HG02642 (cell line): ENCODE data around the gene IFI44L.
A peak's percentile ranks its signal among the peaks of the same experiment; 100 is the strongest.

ENCODE experiments used
- ATAC-seq: cut with Tn5 transposase; IDR thresholded peaks from one replicate; pipeline ENCODE4 v1.9.1; 2021; ENCODE audit warnings: mild to moderate bottlenecking; ENCODE audit not compliant: unreplicated experiment, poor library complexity

IFI44L gene

DNA sequence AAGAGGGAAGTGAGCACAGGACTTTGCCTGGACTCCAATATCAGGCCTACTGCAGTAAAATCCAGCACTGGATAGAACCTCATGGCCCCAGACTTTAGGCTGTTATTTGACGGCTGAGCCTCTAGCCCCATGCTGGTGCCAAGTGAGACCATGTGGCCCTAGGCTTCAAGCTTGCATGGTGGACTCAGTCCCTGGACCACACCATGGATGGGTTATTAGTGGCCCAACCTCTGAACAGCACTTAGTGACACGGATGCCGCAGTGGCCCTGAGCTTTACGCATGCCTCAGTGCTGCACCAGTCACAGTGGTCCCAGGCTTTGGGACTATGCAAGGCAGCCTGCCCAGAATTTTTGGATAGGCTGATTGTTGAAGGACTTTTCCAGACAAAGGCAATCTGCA lies 13.0 kb downstream of the IFI44L start:
- no peak for ATAC-seq

DNA sequence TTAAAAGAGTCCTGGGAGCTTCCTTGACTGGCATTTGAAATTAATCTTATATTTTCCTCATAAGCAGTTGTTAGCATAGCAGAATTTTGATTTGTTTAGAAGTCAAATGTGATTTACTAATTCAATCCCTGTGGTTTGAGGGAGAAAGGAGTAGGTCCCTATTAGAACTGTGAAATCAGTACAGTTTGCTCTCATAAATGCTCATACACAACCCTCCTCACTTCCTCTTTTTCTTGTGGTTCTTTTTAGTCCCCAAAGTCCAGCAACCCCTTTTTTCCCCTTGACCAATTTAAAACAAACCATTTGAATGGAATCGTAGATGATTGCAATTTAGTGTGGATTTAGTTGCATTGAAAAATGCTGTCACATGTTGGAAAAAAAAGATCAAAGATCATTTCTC lies 20.2 kb downstream of the IFI44L start:
- ATAC-seq, result peak; percentile 48

DNA sequence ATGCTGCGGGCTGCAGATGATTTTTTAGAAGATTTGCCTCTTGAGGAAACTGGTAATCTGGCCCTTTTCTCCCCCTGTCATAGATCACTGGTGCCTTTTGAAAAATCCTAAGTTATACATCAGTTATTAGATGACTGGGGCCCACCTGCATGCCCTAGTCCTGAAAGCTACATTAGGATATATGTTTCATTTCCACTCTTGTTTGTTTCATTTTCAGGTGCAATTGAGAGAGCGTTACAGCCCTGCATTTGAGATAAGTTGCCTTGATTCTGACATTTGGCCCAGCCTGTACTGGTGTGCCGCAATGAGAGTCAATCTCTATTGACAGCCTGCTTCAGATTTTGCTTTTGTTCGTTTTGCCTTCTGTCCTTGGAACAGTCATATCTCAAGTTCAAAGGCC lies 21.3 kb downstream of the IFI44L start:
- no peak for ATAC-seq

GRCh38 chr1:78645723-78646122 lies 25.5 kb downstream of the IFI44L start:
- no peak for ATAC-seq

DNA sequence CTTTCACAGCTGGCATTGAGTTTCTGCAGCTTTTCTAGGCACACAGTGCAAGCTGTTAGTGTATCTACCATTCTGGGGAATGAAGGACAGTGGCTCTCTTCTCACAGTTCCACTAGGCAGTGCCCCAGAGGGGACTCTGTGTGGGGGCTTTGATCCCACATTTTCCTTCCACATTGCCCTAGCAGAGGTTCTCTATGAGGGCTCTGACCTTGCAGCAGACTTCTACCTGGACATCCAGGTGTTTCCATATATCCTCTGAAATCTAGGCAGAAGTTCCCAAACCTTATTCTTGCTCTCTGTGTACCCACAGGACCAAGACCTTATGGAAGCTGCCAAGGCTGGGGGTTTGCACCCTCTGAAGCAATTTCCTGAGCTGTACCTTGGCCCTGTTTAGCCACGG lies 27.0 kb downstream of the IFI44L start:
- ATAC-seq, result no peak

DNA sequence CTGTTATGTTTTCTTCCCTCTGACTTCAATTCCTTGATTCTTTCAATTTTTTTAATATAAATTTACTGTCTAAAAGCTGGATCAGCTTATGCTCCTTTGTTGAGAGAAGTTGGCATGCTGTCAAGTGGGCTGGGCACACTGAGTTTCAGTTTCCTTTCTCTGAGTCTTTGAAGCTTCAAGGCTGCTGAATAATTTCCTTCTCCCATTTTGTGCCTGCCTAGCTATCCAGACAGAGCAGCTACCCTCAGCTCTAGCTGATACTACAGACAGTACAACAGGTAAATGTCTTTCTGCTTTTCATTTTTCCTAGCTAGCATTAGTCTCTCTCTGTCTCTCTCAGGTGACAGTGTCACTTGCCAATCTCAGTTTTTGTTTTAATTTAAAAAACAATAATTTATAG lies 29.4 kb downstream of the IFI44L start, which contains the start of gene IFI44:
TSS of gene IFI44 (plus strand) at position 204 of the 400 bp plus-strand sequence. CDS start 365 bp downstream, outside the sequence.
- ATAC-seq, result peak; percentile 85

GRCh38 chr1:78650114-78650660 lies 29.9 kb downstream of the IFI44L start:
- no peak for ATAC-seq

- peak; percentile 38 for ATAC-seq
These were observed 31.0 kb downstream of the IFI44L start for GRCh38 chr1:78651241-78651640.

GRCh38 chr1:78652019-78652560 lies 31.8 kb downstream of the IFI44L start:
- ATAC-seq, result no peak

- ATAC-seq, result no peak
These were observed 38.7 kb downstream of the IFI44L start for GRCh38 chr1:78658901-78659300.

GRCh38 chr1:78663923-78664322 lies 43.7 kb downstream of the IFI44L start:
- no peak for ATAC-seq

- ATAC-seq, result no peak
These were observed 44.5 kb downstream of the IFI44L start for GRCh38 chr1:78664763-78665162.

GRCh38 chr1:78665809-78666208 lies 45.6 kb downstream of the IFI44L start:
- ATAC-seq, result no peak

DNA sequence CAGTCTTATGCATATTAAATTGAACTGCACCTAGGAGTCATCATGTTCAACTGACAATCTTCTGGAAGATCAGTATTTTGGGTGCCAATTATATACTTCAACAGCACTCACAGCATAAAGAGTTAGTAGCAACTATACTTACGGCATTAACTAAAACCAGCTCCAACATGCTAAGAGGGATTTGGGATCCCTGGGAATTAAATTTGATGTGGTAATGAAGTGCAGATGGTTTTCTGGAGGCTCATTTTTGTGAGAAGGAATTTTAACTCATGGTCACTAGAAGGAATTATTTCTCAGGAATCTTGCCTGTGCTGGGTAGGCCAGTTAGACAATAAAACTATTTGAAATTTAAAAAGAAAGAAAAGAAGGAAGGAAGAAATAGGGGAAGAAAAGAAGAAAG lies 47.7 kb downstream of the IFI44L start:
- ATAC-seq, result no peak

DNA sequence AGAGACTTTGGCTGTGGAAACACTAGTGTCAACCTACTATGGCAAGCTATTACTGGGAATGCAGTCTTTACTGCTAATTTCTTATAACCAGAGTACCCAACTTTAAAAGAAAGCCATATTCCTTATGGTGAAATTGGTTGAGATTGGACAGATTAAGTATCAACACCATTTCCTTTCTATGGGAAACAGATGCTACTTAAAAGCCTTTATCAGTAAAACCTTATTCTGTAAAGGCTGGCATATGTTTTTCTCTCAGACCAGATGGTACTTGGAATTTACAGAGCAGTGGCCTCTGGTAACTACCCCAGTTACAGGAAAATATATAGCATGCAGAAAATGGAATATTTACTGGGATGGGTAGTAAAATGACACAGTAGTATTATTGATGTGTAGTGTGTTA lies 48.2 kb downstream of the IFI44L start:
- ATAC-seq, result no peak

DNA sequence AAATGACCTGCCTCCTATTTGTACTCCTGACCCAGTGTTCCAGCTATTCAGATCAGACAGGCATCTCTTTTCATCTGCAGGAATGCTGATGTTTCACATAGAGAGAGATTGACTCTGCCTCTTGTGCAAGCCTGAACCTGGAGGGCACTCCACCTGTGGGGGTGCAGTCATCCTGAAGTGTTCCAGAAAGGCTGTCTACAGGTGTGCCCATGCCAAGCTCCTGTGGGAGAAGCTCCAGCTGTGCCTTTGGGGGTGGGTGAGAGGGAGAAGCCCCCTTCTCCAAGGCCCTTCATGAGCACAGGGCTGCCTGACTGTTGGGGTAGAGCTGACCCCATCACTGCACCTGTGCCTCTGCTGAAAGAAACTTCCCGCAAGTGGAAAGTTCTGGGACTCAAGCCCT lies 52.2 kb downstream of the IFI44L start:
- no peak for ATAC-seq

GRCh38 chr1:78673120-78673519 lies 52.9 kb downstream of the IFI44L start:
- no peak for ATAC-seq

- ATAC-seq, result no peak
These were observed 56.2 kb downstream of the IFI44L start for GRCh38 chr1:78676347-78676982.

GRCh38 chr1:78676993-78677392 lies 56.7 kb downstream of the IFI44L start:
- no peak for ATAC-seq

GRCh38 chr1:78677788-78678187 lies 57.5 kb downstream of the IFI44L start:
- no peak for ATAC-seq

DNA sequence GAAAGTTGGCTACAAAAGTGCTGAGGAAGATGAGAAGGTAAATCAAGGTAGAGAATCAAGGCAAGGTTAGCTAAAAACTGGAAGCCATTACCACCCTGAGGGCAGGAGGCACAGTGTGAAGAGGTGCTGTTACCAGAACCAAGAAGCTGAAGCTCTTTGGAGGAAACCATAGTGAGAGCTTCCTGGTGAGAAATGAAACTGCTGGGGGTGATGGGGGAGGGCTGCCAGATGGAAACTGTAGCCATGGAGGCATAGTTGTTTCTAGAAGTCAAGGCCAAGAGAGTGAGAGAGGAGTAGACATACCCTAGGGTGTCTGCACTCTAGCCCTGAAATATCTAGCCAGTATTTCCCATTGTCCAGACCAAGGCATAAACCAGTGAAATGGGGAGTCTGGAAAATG lies 58.1 kb downstream of the IFI44L start:
- ATAC-seq, result peak; percentile 90

GRCh38 chr1:78681265-78681664 lies 61.0 kb downstream of the IFI44L start:
- ATAC-seq, result no peak
